Caco-2 (cell line): ENCODE measurements around the gene CCNI2. TPM values are rescaled to one million over a fixed set of nuclear protein-coding genes. Genes with fewer than 3 reads are reported as not detected.

Experiments used
- BruUV-seq: library from RNA; stranded (reverse); fragments of 400-500 nt; replicated peaks from 2 replicates; lab custom pipeline; 2021; lab: Mats Ljungman, UMichigan
- CTCF ChIA-PET: fragments of 300-600 bp; sonication (Branson Sonifier 250); formaldehyde crosslinking; loops from one replicate; lab custom pipeline; 2022; ENCODE audit warnings: antibody characterized with exemption; lab: Charles Lee
- POLR2A ChIA-PET: fragments of 300-600 bp; sonication (Branson Sonifier 250); formaldehyde crosslinking; loops from one replicate; lab custom pipeline; 2022; ENCODE audit warnings: antibody characterized with exemption; lab: Charles Lee
- DNase-seq, 2 experiments: peaks; one replicate each; pipeline versions ENCODE4 v3.0.0 to v3.0.0-alpha.2; 2020 to 2022
- H3K27me3 ChIP-seq: replicated peaks from 2 replicates; pipeline ENCODE4 v1.6.0; 2011; ENCODE audit warnings: low read length; ENCODE audit not compliant: control insufficient read depth, insufficient read depth
- H3K36me3 ChIP-seq: 2 replicates; pipeline ENCODE4 v1.5.1; 2011; ENCODE audit warnings: low read length; ENCODE audit not compliant: control insufficient read depth, insufficient read depth
- H3K4me1 ChIP-seq: fragments of 250-450 bp; sonication (Bioruptor Pico); 2 replicates; pipeline ENCODE4 v1.5.1; 2020; ENCODE audit warnings: mild to moderate bottlenecking
- H3K4me3 ChIP-seq: 2 replicates; pipeline ENCODE4 v1.5.1; 2011; ENCODE audit warnings: low read depth, mild to moderate bottlenecking, control low read depth, low read length
- H3K9me3 ChIP-seq: fragments of 250-450 bp; sonication (Bioruptor Pico); 2 replicates; pipeline ENCODE4 v1.5.1; 2020; ENCODE audit warnings: mild to moderate bottlenecking, moderate library complexity
- H3K27ac Mint-ChIP-seq: one replicate; pipeline ENCODE4 v1.8.0; 2022; ENCODE audit warnings: mixed read lengths; ENCODE audit not compliant: unreplicated experiment
- H3K27me3 Mint-ChIP-seq: one replicate; pipeline ENCODE4 v1.8.0; 2022; ENCODE audit warnings: mixed read lengths; ENCODE audit not compliant: insufficient read depth, unreplicated experiment
- H3K36me3 Mint-ChIP-seq: one replicate; pipeline ENCODE4 v1.8.0; 2022; ENCODE audit warnings: mild to moderate bottlenecking, mixed read lengths; ENCODE audit not compliant: insufficient read depth, unreplicated experiment
- H3K4me1 Mint-ChIP-seq: one replicate; pipeline ENCODE4 v1.8.0; 2022; ENCODE audit warnings: low read depth, mixed read lengths; ENCODE audit not compliant: unreplicated experiment
- H3K4me3 Mint-ChIP-seq: one replicate; pipeline ENCODE4 v1.8.0; 2022; ENCODE audit warnings: mild to moderate bottlenecking, moderate library complexity, mixed read lengths; ENCODE audit not compliant: unreplicated experiment
- H3K9me3 Mint-ChIP-seq: one replicate; pipeline ENCODE4 v1.8.0; 2022; ENCODE audit warnings: mixed read lengths; ENCODE audit not compliant: unreplicated experiment
- intact Hi-C: fragments of 100-400 bp; cut with micrococcal nuclease; formaldehyde crosslinking; loops from one replicate; pipeline ENCODE4 v1.10.0; 2022; ENCODE audit not compliant: unreplicated experiment
- total RNA-seq: library from RNA; stranded (reverse); gene quantifications from 2 replicates; pipeline ENCODE4 v1.2.3, GENCODE V29; 2022
- TF ChIP-seq, protein P1 (sequence below), 2 experiments: fragments of 200-600 bp in 1 of 2; IDR thresholded peaks; 1 replicate in 1 of 2; 2 replicates in 1 of 2; pipeline versions ENCODE4 v1.5.1 to v1.8.0; 2011 to 2022; ENCODE audit warnings: antibody characterized with exemption in 1 of 2, control low read depth in 1 of 2, inconsistent platforms in 1 of 2, low read depth in 1 of 2, low read length in 1 of 2, mild to moderate bottlenecking in 1 of 2, moderate library complexity in 1 of 2; ENCODE audit not compliant: insufficient read depth in 1 of 2, severe bottlenecking in 1 of 2, unreplicated experiment in 1 of 2

Gene CCNI2
- total RNA-seq, 1 experiment from 2014 or later = 0.18 TPM

DNA sequence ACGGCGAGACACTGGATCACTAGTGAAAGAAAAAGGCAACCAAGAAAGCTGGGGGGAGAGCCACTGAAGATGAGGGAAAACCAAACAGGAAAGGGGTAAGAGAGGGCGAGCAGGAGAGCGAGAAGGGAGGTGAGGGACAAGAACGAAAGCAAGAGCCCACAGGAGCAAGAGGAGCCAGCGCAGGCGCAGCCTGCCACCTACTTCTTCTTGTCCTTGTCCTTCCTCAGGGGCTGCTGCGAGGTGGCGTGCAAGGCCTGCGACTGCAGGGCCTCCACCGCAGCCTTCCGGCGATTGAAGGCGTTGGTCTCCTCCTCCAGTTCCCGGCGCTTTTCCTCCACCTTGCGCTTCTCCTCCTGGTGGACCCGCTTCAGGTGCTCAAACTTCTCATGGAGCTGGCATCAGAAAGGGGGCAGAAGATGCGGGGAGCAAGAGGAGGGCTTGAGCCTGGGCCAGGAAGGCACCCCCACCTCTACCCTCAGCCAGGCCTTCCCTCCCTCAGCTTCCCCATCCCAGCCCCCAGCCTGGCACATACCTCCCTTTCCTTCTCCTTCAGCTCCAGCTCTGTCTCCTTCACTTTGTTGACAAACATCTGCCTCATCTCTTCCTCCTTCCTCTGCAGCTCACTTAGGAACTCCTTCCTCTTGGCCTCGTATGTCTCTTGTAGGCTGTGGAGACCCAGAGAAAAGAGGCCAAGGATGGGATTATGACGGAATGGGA lies 13.5 kb downstream of the CCNI2 start:
- no peaks in the 10 kb centered on the region for H3K4me1 ChIP-seq
- no peaks in the 10 kb centered on the region for H3K9me3 ChIP-seq
- BruUV-seq = no TSS peak

DNA sequence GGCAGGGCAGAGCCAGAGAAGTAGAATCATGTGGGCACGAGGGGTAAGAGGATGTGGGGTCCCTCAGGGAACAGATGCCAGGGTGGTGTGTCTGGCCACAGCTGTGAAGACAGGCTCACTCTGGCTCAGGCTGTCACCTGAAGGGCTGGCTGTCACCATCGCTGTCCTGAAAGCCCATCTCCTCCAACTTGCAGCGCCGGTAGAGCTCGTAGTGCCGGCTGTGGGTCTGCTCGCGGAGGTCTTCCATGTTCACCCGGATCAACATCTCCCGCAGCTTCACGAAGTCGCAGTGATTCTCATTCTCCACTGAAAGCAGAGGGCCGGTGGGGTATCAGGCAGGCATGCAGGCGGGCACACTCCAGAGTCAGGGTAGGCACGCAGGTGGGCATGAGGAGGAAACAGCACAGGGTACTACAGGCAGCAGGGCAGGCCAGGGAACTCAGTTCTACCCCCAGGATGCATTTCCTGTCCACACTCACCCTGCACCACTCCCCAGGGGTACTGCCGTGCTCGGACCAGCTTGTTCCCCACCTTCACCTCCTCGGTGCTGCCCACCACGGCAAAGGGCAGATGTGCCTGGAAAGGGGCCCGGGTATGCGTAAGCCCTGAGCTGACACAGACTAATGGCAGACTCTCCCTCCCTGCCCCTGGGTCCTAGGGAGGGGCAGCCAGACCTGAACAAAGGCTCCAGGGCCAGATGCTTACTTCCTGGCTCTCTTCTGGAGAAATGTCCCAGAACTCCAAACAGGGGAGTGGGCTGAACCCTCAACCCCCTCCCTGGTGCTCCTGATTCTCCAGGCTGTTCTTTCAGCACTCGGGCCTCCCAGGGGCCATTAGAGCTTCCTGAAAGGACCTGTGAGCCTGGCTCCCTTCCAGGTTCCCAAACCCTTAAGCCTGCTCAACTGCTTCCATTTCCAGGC lies 14.4 kb downstream of the CCNI2 start:
- H3K27ac Mint-ChIP-seq = no peak overlapping the region
- no peaks in the 10 kb centered on the region for H3K4me1 ChIP-seq
- TF ChIP-seq, protein P1, sequence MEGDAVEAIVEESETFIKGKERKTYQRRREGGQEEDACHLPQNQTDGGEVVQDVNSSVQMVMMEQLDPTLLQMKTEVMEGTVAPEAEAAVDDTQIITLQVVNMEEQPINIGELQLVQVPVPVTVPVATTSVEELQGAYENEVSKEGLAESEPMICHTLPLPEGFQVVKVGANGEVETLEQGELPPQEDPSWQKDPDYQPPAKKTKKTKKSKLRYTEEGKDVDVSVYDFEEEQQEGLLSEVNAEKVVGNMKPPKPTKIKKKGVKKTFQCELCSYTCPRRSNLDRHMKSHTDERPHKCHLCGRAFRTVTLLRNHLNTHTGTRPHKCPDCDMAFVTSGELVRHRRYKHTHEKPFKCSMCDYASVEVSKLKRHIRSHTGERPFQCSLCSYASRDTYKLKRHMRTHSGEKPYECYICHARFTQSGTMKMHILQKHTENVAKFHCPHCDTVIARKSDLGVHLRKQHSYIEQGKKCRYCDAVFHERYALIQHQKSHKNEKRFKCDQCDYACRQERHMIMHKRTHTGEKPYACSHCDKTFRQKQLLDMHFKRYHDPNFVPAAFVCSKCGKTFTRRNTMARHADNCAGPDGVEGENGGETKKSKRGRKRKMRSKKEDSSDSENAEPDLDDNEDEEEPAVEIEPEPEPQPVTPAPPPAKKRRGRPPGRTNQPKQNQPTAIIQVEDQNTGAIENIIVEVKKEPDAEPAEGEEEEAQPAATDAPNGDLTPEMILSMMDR (IDR thresholded peaks at IDR 0.05; ENCODE audit: insufficient read depth in 1 of 2, low read depth in 1 of 2, low read length in 1 of 2, severe bottlenecking in 1 of 2, unreplicated experiment in 1 of 2) = no peak
- no peaks in the 10 kb centered on the region for H3K9me3 ChIP-seq
- no TSS peak for BruUV-seq
- intact Hi-C loops = no loop called here
- peak in 1 of 2 experiments; percentile 31 for DNase-seq
- no peaks in the 10 kb centered on the region for H3K27me3 Mint-ChIP-seq
- POLR2A ChIA-PET = interaction anchor here (0.6 kb wide), 1 partner anchor 682 kb away, joined by 3 read pairs; no protein-coding TSS in a partner anchor
- CTCF ChIA-PET = interaction anchor here (0.9 kb wide), 1 partner anchor 46 kb away, joined by 3 read pairs; no protein-coding TSS in a partner anchor
- no peak overlapping the region for H3K4me3 ChIP-seq
- H3K36me3 Mint-ChIP-seq = peaks cover 5% of the 10 kb centered on the region
- no peaks in the 10 kb centered on the region for H3K9me3 Mint-ChIP-seq
- H3K4me3 Mint-ChIP-seq = no peak overlapping the region
- no peaks in the 10 kb centered on the region for H3K4me1 Mint-ChIP-seq
- peaks cover 4% of the 10 kb centered on the region for H3K36me3 ChIP-seq
- no peaks in the 10 kb centered on the region for H3K27me3 ChIP-seq

More for the DNA sequence above, 13.5 kb downstream of the CCNI2 start:
- Mint-ChIP-seq H3K36me3 (peaks cover 5% of the 10 kb centered on the region), H3K4me1 (no peaks in the 10 kb centered on the region), H3K27me3 (no peaks in the 10 kb centered on the region), H3K27ac (no peak overlapping the region), H3K9me3 (no peaks in the 10 kb centered on the region), H3K4me3 (no peak overlapping the region)
- intact Hi-C loops = no loop called here
- ChIA-PET POLR2A (interaction anchor here (0.6 kb wide), 1 partner anchor 681 kb away, joined by 3 read pairs; no protein-coding TSS in a partner anchor), CTCF (interaction anchor here (0.9 kb wide), 1 partner anchor 47 kb away, joined by 3 read pairs; no protein-coding TSS in a partner anchor)
- H3K4me3 ChIP-seq = no peak overlapping the region
- TF ChIP-seq, protein P1 (IDR thresholded peaks at IDR 0.05; ENCODE audit: insufficient read depth in 1 of 2, low read depth in 1 of 2, low read length in 1 of 2, severe bottlenecking in 1 of 2, unreplicated experiment in 1 of 2) = no peak
- H3K36me3 ChIP-seq = peaks cover 4% of the 10 kb centered on the region
- H3K27me3 ChIP-seq = no peaks in the 10 kb centered on the region
- no peak for DNase-seq
